PC-3 (cell line): Measurements from ENCODE around the gene RGS7. TPM values are rescaled to one million over a fixed set of nuclear protein-coding genes. Genes with fewer than 3 reads are reported as not detected.

Experiments
- ATAC-seq: fragments of 200-7000 bp; cut with Tn5 transposase; 2 replicates; pipeline ENCODE4 v1.9.1; 2020; ENCODE audit warnings: mild to moderate bottlenecking, moderate library complexity
- BruUV-seq: library from RNA; stranded (reverse); fragments of 400-500 nt; replicated peaks from 2 replicates; lab custom pipeline; 2021; lab: Mats Ljungman, UMichigan
- CTCF ChIA-PET: fragments of 300-600 bp; sonication (Branson Sonifier 250); formaldehyde crosslinking; loops from one replicate; lab custom pipeline; 2022; ENCODE audit warnings: antibody characterized with exemption; lab: Charles Lee
- POLR2A ChIA-PET: fragments of 300-600 bp; sonication (Branson Sonifier 250); formaldehyde crosslinking; loops from one replicate; lab custom pipeline; 2022; ENCODE audit warnings: antibody characterized with exemption; ENCODE audit not compliant: unreplicated experiment; lab: Charles Lee
- DNase-seq: peaks from one replicate; pipeline ENCODE4 v3.0.0-alpha.2; 2015
- H2AFZ ChIP-seq: fragments of 300-600 bp; sonication (generic); 2 replicates; pipeline ENCODE4 v1.6.0; 2016; ENCODE audit warnings: antibody characterized with exemption, low read length
- H3F3A ChIP-seq: fragments of 300-600 bp; sonication (generic); one replicate; pipeline ENCODE4 v1.6.0; 2017; ENCODE audit warnings: antibody characterized with exemption, low read length, control low read depth, mild to moderate bottlenecking; ENCODE audit not compliant: unreplicated experiment
- H3K27ac ChIP-seq: fragments of 300-600 bp; sonication (generic); 2 replicates; pipeline ENCODE4 v1.5.1; 2016; ENCODE audit warnings: mild to moderate bottlenecking, low read length
- H3K27me3 ChIP-seq: fragments of 300-600 bp; sonication (generic); 2 replicates; pipeline ENCODE4 v1.6.1; 2016; ENCODE audit warnings: low read length, mixed read lengths
- H3K36me3 ChIP-seq: fragments of 300-600 bp; sonication (generic); 2 replicates; pipeline ENCODE4 v1.6.1; 2016; ENCODE audit warnings: low read depth, mixed run types, low read length, mixed read lengths
- H3K4me1 ChIP-seq: fragments of 300-600 bp; sonication (generic); 2 replicates; pipeline ENCODE4 v1.5.1; 2016; ENCODE audit warnings: low read length; ENCODE audit not compliant: insufficient read depth
- H3K4me2 ChIP-seq: fragments of 300-600 bp; sonication (generic); 2 replicates; pipeline ENCODE4 v1.6.0; 2016; ENCODE audit warnings: low read length
- H3K4me3 ChIP-seq: fragments of 300-600 bp; sonication (generic); 2 replicates; pipeline ENCODE4 v1.5.1; 2016; ENCODE audit warnings: mild to moderate bottlenecking, low read length, mixed read lengths
- H3K79me2 ChIP-seq: fragments of 300-600 bp; sonication (generic); 2 replicates; pipeline ENCODE4 v1.6.1; 2017; ENCODE audit warnings: low read length, mixed read lengths
- H3K9ac ChIP-seq: fragments of 300-600 bp; sonication (generic); 2 replicates; pipeline ENCODE4 v1.6.0; 2016; ENCODE audit warnings: mild to moderate bottlenecking, low read length
- H3K9me2 ChIP-seq: fragments of 300-600 bp; sonication (generic); replicated peaks from 2 replicates; pipeline ENCODE4 v1.6.1; 2016; ENCODE audit warnings: mixed run types, low read length, mixed read lengths
- H3K9me3 ChIP-seq: fragments of 300-600 bp; sonication (generic); 2 replicates; pipeline ENCODE4 v1.6.1; 2016; ENCODE audit warnings: low read length, mixed read lengths
- H4K20me1 ChIP-seq: fragments of 300-600 bp; sonication (generic); 2 replicates; pipeline ENCODE4 v1.6.1; 2016; ENCODE audit warnings: low read length, mixed read lengths
- EZH2 ChIP-seq: fragments of 300-600 bp; sonication (generic); IDR thresholded peaks from one replicate; pipeline ENCODE4 v1.6.1; 2017; ENCODE audit warnings: antibody characterized with exemption, mild to moderate bottlenecking, low read length; ENCODE audit not compliant: unreplicated experiment
- EZH2phosphoT487 ChIP-seq: fragments of 300-600 bp; sonication (generic); IDR thresholded peaks from 2 replicates; pipeline ENCODE4 v1.6.1; 2018; ENCODE audit warnings: mild to moderate bottlenecking, antibody characterized with exemption, low read length, borderline replicate concordance
- intact Hi-C: fragments of 100-400 bp; cut with micrococcal nuclease; formaldehyde crosslinking; loops from 2 replicates; pipeline ENCODE4 v1.9.0; 2023
- total RNA-seq: library from RNA; depleted of rRNA; stranded (reverse); fragments of >200 nt; gene quantifications from 2 replicates; pipeline ENCODE4 v1.2.3, GENCODE V29; 2014
- TF ChIP-seq, protein P1 (sequence below): fragments of 300-600 bp; sonication (generic); conservative IDR thresholded peaks from 2 replicates; pipeline ENCODE4 v1.5.1; 2017; ENCODE audit warnings: antibody characterized with exemption, low read depth, mild to moderate bottlenecking, low read length

RGS7 gene
- total RNA-seq, 1 experiment from 2014 or later, result 0.15 TPM

DNA sequence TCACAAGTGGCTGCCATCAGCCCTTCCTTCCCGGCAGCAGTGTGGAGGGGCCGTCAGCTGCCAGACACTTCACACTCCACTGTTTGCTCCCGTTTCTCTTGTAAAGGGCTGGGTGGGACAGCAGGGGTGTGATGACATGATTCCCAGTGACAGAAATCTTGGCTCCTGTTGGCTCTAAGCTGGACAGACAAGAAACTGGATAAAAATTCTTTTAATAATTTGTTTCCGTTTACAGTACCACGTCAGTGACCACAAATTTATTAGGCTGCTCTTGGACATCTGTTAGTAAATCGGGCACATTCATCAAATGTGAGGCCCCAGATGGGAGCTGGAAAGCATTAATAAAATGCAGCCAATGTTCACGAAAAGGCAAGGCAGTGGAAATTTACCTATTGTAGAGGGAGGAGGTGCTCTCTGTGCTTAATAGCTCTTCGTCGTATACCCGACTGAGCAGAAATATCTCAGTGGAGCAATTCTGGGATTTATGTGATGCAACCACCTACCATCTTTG, 391.4 kb downstream of the RGS7 start:
- Histone ChIP-seq H3K27me3 (peaks cover 99% of the 10 kb centered on the region), H3K36me3 (no peaks in the 10 kb centered on the region), H3K9me2 (no peaks in the 10 kb centered on the region), H4K20me1 (no peaks in the 10 kb centered on the region), H2AFZ (no peak overlapping the region), H3K27ac (no peak overlapping the region), H3K4me2 (peak overlapping the region; percentile 10; the same call in 1 of the 2 replicates), H3F3A (no peaks in the 10 kb centered on the region), H3K4me1 (peaks cover 10% of the 10 kb centered on the region; the same call in 1 of the 2 replicates), H3K79me2 (no peaks in the 10 kb centered on the region), H3K4me3 (no peak overlapping the region), H3K9ac (no peak overlapping the region), H3K9me3 (no peaks in the 10 kb centered on the region)
- POLR2A ChIA-PET, result no interaction called here
- TF ChIP-seq EZH2 (no peak), EZH2phosphoT487 (no peak)
- CTCF ChIA-PET, result interaction anchor here (0.6 kb wide), 1 partner anchor 747 kb away, joined by 3 read pairs; no protein-coding TSS in a partner anchor
- ATAC-seq, result peak; percentile 69
- DNase-seq, result peak; percentile 69
- intact Hi-C loops, result loop anchor here (2.0 to 5.0 kb wide), 2 partner anchors 519 to 662 kb away; no protein-coding TSS in a partner anchor
- BruUV-seq, result no TSS peak

DNA sequence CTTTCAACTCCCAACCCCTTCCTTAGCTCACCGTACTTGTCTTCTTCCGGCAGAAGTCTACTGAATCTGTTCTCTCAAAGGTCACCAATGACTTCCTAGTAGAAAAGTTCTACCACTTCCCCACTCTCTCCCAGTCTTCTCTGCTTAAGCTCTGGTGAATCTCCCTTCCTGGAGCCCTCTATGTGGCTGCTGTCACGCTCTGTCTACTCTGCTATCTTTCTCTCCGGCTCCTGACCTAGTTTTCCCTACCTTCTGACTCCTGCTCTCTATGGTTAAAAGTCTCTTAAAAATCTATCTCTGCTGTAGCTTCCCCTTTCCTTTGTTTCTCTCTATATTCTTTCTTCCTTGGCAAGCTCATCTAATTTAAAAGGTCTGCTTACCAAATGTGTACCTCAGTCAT, 394.9 kb downstream of the RGS7 start:
- Histone ChIP-seq H3K4me1 (peaks cover 10% of the 10 kb centered on the region; the same call in 1 of the 2 replicates), H3K36me3 (no peaks in the 10 kb centered on the region), H3K27me3 (peaks cover 94% of the 10 kb centered on the region), H3K27ac (no peak overlapping the region), H3F3A (no peaks in the 10 kb centered on the region), H4K20me1 (no peaks in the 10 kb centered on the region), H3K9me3 (no peaks in the 10 kb centered on the region), H3K9me2 (no peaks in the 10 kb centered on the region), H3K9ac (no peak overlapping the region), H3K4me3 (no peak overlapping the region), H2AFZ (no peak overlapping the region), H3K4me2 (no peak overlapping the region), H3K79me2 (no peaks in the 10 kb centered on the region)
- ATAC-seq (no peak), DNase-seq (no peak)
- no TSS peak for BruUV-seq
- POLR2A ChIA-PET, result interaction anchor here (0.8 kb wide), 1 partner anchor 235 kb away, joined by 4 read pairs; no protein-coding TSS in a partner anchor
- intact Hi-C loops, result no loop called here
- CTCF ChIA-PET, result no interaction called here
- no peak for TF ChIP-seq EZH2
- TF ChIP-seq, protein P1, sequence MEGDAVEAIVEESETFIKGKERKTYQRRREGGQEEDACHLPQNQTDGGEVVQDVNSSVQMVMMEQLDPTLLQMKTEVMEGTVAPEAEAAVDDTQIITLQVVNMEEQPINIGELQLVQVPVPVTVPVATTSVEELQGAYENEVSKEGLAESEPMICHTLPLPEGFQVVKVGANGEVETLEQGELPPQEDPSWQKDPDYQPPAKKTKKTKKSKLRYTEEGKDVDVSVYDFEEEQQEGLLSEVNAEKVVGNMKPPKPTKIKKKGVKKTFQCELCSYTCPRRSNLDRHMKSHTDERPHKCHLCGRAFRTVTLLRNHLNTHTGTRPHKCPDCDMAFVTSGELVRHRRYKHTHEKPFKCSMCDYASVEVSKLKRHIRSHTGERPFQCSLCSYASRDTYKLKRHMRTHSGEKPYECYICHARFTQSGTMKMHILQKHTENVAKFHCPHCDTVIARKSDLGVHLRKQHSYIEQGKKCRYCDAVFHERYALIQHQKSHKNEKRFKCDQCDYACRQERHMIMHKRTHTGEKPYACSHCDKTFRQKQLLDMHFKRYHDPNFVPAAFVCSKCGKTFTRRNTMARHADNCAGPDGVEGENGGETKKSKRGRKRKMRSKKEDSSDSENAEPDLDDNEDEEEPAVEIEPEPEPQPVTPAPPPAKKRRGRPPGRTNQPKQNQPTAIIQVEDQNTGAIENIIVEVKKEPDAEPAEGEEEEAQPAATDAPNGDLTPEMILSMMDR, result no peak
- TF ChIP-seq EZH2phosphoT487, result no peak

DNA sequence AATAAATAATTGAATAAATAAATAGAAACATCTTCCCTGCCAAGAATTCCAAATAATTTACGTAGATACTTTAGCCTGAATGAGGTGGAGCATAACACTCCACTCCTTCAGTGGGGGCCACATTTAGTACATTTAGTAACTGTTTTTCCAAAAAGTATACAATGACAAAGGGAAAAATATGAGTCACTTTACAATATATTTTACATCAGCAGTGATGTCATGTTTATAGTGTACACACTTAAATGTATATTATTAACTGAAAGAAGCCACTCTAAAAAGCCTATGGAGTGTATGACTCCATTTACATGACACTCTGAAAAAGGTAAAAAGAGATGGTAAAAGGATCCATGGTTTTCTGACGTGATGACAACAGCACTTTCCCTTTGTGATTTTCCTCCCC, 400.6 kb downstream of the RGS7 start:
- BruUV-seq, result no TSS peak
- no peak overlapping the region for H3K9ac ChIP-seq
- H3K4me3 ChIP-seq, result no peak overlapping the region
- no peaks in the 10 kb centered on the region for H3K4me1 ChIP-seq
- POLR2A ChIA-PET, result no interaction called here
- H3K27ac ChIP-seq, result no peak overlapping the region
- H3K9me2 ChIP-seq, result no peaks in the 10 kb centered on the region
- no peaks in the 10 kb centered on the region for H4K20me1 ChIP-seq
- no peaks in the 10 kb centered on the region for H3K79me2 ChIP-seq
- no peak overlapping the region for H2AFZ ChIP-seq
- H3K9me3 ChIP-seq, result no peaks in the 10 kb centered on the region
- no peak for TF ChIP-seq EZH2
- TF ChIP-seq, protein P1, result no peak
- TF ChIP-seq EZH2phosphoT487, result no peak
- H3K36me3 ChIP-seq, result no peaks in the 10 kb centered on the region
- H3K27me3 ChIP-seq, result peaks cover 84% of the 10 kb centered on the region
- H3K4me2 ChIP-seq, result no peak overlapping the region
- no peak for DNase-seq
- H3F3A ChIP-seq, result no peaks in the 10 kb centered on the region
- intact Hi-C loops, result no loop called here
- no peak for ATAC-seq
- CTCF ChIA-PET, result no interaction called here
